GM23338 (cell line): ENCODE data around the gene EPHB1.

ENCODE experiments used
- CREB1 ChIP-seq: fragments of 250-450 bp; sonication (Bioruptor Pico); IDR thresholded peaks from 2 replicates; pipeline ENCODE4 v1.5.0; 2020; ENCODE audit warnings: low read depth, mild to moderate bottlenecking, moderate library complexity
- EZH2 ChIP-seq: fragments of 200-600 bp; sonication (generic); IDR thresholded peaks from one replicate; pipeline ENCODE4 v1.8.0; 2017; ENCODE audit warnings: antibody characterized with exemption, mild to moderate bottlenecking, low read depth; ENCODE audit not compliant: unreplicated experiment
- EZH2phosphoT487 ChIP-seq: fragments of 200-600 bp; sonication (generic); IDR thresholded peaks from one replicate; pipeline ENCODE4 v1.8.1; 2018; ENCODE audit warnings: antibody characterized with exemption; ENCODE audit not compliant: unreplicated experiment
- JUNB ChIP-seq: IDR thresholded peaks from one replicate; pipeline ENCODE4 v1.6.1; 2016; ENCODE audit warnings: antibody characterized with exemption; ENCODE audit not compliant: unreplicated experiment
- NANOG ChIP-seq: IDR thresholded peaks from 2 replicates; pipeline ENCODE4 v1.6.1; 2016; ENCODE audit warnings: antibody characterized with exemption, borderline replicate concordance
- POLR2AphosphoS5 ChIP-seq: IDR thresholded peaks from 2 replicates; pipeline ENCODE4 v1.6.1; 2016; ENCODE audit warnings: antibody characterized with exemption, low read depth
- ZNF114 ChIP-seq: fragments of 250-450 bp; sonication (Bioruptor Pico); IDR thresholded peaks from 2 replicates; pipeline ENCODE4 v1.5.0; 2020; ENCODE audit warnings: mild to moderate bottlenecking, moderate library complexity
- TF ChIP-seq, protein P1 (sequence below), 2 experiments: fragments of 200-600 bp in 1 of 2; sonication (generic) in 1 of 2; conservative IDR thresholded peaks; 2 replicates each; pipeline versions ENCODE4 v1.5.1 to v1.6.1; 2016 to 2017; ENCODE audit warnings: antibody characterized with exemption in 2 of 2, low read depth in 2 of 2, mild to moderate bottlenecking in 2 of 2, moderate library complexity in 1 of 2
- TF ChIP-seq, protein P2 (sequence below): IDR thresholded peaks from one replicate; pipeline ENCODE4 v1.6.1; 2018; ENCODE audit warnings: antibody characterized with exemption; ENCODE audit not compliant: unreplicated experiment
- TF ChIP-seq, protein P3 (sequence below): fragments of 250-450 bp; sonication (Bioruptor Pico); IDR thresholded peaks from 2 replicates; pipeline ENCODE4 v1.5.0; 2020; ENCODE audit warnings: mild to moderate bottlenecking, moderate library complexity
- TF ChIP-seq, protein P4 (sequence below): IDR thresholded peaks from 2 replicates; pipeline ENCODE4 v1.6.1; 2016; ENCODE audit warnings: antibody characterized with exemption

DNA sequence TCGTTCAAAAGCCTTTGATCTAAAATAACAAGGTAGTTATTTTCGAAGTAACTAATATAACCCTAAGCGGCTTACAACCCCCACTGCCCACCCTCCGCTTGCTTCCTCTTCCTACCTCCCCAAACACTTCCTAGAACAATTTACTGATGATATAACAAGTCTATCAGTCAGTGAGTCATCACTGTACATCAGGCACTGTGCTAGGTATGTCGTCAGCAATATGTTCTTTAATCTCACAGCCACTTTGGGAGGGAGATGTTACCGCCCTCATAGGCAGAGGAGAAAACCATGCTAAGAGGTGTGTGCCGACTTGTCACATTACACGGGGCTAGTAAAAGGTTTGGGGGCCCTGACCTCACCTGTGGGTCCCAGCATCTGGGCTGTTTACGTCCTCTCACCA lies 381.8 kb downstream of the EPHB1 start:
- TF ChIP-seq, protein P1, sequence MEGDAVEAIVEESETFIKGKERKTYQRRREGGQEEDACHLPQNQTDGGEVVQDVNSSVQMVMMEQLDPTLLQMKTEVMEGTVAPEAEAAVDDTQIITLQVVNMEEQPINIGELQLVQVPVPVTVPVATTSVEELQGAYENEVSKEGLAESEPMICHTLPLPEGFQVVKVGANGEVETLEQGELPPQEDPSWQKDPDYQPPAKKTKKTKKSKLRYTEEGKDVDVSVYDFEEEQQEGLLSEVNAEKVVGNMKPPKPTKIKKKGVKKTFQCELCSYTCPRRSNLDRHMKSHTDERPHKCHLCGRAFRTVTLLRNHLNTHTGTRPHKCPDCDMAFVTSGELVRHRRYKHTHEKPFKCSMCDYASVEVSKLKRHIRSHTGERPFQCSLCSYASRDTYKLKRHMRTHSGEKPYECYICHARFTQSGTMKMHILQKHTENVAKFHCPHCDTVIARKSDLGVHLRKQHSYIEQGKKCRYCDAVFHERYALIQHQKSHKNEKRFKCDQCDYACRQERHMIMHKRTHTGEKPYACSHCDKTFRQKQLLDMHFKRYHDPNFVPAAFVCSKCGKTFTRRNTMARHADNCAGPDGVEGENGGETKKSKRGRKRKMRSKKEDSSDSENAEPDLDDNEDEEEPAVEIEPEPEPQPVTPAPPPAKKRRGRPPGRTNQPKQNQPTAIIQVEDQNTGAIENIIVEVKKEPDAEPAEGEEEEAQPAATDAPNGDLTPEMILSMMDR (conservative IDR thresholded peaks at IDR 0.05; ENCODE audit: low read depth in 2 of 2): no peak
- TF ChIP-seq EZH2 (no peak), POLR2AphosphoS5 (no peak), EZH2phosphoT487 (no peak), JUNB (no peak), CREB1 (CRISPR knock-in tag) (no peak), ZNF114 (no peak), NANOG (no peak)
- TF ChIP-seq, protein P2, sequence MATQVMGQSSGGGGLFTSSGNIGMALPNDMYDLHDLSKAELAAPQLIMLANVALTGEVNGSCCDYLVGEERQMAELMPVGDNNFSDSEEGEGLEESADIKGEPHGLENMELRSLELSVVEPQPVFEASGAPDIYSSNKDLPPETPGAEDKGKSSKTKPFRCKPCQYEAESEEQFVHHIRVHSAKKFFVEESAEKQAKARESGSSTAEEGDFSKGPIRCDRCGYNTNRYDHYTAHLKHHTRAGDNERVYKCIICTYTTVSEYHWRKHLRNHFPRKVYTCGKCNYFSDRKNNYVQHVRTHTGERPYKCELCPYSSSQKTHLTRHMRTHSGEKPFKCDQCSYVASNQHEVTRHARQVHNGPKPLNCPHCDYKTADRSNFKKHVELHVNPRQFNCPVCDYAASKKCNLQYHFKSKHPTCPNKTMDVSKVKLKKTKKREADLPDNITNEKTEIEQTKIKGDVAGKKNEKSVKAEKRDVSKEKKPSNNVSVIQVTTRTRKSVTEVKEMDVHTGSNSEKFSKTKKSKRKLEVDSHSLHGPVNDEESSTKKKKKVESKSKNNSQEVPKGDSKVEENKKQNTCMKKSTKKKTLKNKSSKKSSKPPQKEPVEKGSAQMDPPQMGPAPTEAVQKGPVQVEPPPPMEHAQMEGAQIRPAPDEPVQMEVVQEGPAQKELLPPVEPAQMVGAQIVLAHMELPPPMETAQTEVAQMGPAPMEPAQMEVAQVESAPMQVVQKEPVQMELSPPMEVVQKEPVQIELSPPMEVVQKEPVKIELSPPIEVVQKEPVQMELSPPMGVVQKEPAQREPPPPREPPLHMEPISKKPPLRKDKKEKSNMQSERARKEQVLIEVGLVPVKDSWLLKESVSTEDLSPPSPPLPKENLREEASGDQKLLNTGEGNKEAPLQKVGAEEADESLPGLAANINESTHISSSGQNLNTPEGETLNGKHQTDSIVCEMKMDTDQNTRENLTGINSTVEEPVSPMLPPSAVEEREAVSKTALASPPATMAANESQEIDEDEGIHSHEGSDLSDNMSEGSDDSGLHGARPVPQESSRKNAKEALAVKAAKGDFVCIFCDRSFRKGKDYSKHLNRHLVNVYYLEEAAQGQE: no peak
- TF ChIP-seq, protein P3, sequence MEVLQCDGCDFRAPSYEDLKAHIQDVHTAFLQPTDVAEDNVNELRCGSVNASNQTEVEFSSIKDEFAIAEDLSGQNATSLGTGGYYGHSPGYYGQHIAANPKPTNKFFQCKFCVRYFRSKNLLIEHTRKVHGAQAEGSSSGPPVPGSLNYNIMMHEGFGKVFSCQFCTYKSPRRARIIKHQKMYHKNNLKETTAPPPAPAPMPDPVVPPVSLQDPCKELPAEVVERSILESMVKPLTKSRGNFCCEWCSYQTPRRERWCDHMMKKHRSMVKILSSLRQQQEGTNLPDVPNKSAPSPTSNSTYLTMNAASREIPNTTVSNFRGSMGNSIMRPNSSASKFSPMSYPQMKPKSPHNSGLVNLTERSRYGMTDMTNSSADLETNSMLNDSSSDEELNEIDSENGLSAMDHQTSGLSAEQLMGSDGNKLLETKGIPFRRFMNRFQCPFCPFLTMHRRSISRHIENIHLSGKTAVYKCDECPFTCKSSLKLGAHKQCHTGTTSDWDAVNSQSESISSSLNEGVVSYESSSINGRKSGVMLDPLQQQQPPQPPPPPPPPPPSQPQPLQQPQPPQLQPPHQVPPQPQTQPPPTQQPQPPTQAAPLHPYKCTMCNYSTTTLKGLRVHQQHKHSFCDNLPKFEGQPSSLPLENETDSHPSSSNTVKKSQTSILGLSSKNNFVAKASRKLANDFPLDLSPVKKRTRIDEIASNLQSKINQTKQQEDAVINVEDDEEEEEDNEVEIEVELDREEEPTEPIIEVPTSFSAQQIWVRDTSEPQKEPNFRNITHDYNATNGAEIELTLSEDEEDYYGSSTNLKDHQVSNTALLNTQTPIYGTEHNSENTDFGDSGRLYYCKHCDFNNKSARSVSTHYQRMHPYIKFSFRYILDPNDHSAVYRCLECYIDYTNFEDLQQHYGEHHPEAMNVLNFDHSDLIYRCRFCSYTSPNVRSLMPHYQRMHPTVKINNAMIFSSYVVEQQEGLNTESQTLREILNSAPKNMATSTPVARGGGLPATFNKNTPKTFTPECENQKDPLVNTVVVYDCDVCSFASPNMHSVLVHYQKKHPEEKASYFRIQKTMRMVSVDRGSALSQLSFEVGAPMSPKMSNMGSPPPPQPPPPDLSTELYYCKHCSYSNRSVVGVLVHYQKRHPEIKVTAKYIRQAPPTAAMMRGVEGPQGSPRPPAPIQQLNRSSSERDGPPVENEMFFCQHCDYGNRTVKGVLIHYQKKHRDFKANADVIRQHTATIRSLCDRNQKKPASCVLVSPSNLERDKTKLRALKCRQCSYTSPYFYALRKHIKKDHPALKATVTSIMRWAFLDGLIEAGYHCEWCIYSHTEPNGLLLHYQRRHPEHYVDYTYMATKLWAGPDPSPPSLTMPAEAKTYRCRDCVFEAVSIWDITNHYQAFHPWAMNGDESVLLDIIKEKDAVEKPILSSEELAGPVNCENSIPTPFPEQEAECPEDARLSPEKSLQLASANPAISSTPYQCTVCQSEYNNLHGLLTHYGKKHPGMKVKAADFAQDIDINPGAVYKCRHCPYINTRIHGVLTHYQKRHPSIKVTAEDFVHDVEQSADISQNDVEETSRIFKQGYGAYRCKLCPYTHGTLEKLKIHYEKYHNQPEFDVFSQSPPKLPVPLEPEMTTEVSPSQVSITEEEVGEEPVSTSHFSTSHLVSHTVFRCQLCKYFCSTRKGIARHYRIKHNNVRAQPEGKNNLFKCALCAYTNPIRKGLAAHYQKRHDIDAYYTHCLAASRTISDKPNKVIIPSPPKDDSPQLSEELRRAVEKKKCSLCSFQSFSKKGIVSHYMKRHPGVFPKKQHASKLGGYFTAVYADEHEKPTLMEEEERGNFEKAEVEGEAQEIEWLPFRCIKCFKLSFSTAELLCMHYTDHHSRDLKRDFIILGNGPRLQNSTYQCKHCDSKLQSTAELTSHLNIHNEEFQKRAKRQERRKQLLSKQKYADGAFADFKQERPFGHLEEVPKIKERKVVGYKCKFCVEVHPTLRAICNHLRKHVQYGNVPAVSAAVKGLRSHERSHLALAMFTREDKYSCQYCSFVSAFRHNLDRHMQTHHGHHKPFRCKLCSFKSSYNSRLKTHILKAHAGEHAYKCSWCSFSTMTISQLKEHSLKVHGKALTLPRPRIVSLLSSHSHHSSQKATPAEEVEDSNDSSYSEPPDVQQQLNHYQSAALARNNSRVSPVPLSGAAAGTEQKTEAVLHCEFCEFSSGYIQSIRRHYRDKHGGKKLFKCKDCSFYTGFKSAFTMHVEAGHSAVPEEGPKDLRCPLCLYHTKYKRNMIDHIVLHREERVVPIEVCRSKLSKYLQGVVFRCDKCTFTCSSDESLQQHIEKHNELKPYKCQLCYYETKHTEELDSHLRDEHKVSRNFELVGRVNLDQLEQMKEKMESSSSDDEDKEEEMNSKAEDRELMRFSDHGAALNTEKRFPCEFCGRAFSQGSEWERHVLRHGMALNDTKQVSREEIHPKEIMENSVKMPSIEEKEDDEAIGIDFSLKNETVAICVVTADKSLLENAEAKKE (CRISPR knock-in tag): no peak
- TF ChIP-seq, protein P4, sequence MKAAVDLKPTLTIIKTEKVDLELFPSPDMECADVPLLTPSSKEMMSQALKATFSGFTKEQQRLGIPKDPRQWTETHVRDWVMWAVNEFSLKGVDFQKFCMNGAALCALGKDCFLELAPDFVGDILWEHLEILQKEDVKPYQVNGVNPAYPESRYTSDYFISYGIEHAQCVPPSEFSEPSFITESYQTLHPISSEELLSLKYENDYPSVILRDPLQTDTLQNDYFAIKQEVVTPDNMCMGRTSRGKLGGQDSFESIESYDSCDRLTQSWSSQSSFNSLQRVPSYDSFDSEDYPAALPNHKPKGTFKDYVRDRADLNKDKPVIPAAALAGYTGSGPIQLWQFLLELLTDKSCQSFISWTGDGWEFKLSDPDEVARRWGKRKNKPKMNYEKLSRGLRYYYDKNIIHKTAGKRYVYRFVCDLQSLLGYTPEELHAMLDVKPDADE: no peak
